ENCODE measurements around the gene FGF8. TPM values are rescaled to one million over a fixed set of nuclear protein-coding genes. Genes with fewer than 3 reads are reported as not detected.

Gene FGF8, protein sequence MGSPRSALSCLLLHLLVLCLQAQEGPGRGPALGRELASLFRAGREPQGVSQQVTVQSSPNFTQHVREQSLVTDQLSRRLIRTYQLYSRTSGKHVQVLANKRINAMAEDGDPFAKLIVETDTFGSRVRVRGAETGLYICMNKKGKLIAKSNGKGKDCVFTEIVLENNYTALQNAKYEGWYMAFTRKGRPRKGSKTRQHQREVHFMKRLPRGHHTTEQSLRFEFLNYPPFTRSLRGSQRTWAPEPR
- total RNA-seq (2022; extraction: Qiagen RNA extraction; ENCODE audit: low read depth) = not detected in 5 replicates

DNA sequence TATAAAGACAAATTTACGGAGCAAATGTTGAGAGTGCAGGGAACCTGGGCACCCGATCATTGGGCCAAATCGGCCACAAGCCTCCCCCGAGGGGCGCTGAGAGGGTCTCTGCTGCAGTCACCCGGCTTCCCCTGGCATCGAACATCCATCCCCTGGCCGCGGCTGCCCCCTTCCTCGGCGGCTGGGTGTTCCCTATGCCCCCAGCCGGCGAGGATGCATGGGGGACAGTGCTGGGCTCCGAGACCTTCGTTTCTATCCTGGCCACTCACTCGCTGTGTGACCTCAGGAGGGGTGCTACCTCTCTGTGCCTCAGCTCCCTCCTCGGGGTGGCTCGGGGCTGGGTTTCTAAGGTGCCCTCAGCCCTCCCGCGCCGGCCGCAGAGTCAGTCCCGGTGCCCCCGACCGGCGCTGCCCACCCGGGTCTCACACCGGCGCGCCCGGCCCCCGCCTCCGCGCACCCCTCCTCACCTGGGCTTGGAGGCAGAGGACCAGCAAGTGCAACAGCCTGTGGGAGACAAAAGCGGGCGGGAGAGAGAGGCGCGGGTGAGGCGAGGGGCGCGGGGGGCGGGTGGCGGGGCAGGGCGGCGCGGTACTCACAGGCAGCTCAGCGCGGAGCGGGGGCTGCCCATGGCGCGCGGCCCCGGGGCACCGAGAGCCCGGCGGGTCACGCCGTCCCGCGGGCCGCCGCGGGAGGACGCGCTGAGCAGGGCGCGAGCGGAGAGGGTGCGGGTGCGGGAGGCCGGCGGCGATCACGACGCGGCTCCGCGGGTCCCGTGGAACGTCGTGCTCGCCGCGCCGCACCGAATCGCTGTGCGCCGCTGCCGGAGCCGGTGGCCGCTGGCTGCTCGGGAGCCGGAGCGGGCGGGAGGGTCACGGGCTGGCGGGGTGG is at the start of gene FGF8:
FGF8 (minus strand) TSS at position 842 of the 888 bp plus-strand sequence; CDS start at position 628, 214 bp downstream.

GRCh38 chr10:101818119-101818871 is 42.4 kb upstream of the FGF8 start, which contains the start of gene OGA:
OGA (minus strand) TSS chr10:101818444; CDS start chr10:101818022, 422 bp downstream.

DNA sequence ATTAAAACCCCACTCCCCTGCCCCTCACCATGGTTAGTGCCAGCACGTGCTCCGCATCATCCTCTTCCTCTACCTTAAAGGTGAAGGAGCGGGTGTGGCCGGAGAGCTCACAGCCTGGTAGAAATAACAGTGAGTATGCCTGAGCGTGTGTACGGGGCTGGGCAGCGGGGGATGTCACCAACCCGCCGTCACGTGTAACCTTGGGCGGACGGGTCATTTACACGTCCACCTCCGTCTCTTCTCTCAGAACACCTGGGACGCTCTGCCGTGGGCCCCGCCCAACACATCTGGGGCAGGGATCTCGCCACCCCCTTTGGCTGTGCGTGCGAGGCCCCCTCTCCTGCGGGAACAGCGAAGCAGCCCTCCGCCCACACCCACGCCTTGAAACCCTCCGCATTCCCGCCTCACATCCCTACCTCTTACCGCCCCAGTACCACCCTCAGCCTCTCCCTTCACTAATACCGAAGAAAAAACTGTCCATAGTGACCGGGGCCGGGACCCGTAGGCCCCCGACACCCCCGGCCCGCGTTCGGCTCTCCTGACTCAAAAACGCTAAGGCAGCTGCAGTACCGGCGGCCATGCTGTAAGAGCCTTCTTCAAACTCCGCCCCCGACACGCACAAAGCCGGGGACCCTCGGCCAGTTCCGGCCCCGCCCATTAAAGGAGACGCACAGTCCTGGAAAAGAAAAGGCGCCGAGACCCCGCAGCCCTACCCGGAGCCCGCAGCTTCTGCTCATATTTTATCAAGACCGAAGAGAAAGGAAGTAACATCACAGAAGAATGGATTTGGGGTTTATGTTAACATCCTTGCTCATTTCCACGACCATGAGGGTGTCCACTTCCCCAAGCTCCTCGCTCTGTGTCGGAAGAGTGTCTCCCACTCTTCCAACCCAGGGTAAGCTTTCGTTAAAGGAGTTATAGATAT is 7.2 kb upstream of the FGF8 start, which contains the start of gene NPM3:
NPM3 (minus strand) TSS at position 636 of the 925 bp plus-strand sequence; CDS start at position 580, 56 bp downstream.

Other genes starting within 250 kb of the FGF8 start
- gene POLL, start 187.9 kb downstream of the FGF8 start, total RNA-seq (2022; extraction: Qiagen RNA extraction; ENCODE audit: low read depth) = 12.2 to 18.8 TPM (median 16.1 TPM) in 5 replicates
- gene DPCD, start 187.8 kb downstream of the FGF8 start, total RNA-seq (2022; extraction: Qiagen RNA extraction; ENCODE audit: low read depth) = 27.2 to 44.8 TPM (median 31.6 TPM) in 5 replicates
- 20.3 to 25.0 TPM (median 21.8 TPM) in 5 replicates for gene FBXW4, start 80.9 kb downstream of the FGF8 start, total RNA-seq (2022; extraction: Qiagen RNA extraction; ENCODE audit: low read depth)
- gene NPM3, start 7.3 kb upstream of the FGF8 start, total RNA-seq (2022; extraction: Qiagen RNA extraction; ENCODE audit: low read depth) = 83.0 to 134 TPM (median 110 TPM) in 5 replicates
- gene OGA, start 42.3 kb upstream of the FGF8 start, total RNA-seq (2022; extraction: Qiagen RNA extraction; ENCODE audit: low read depth) = 69.1 to 82.5 TPM (median 73.9 TPM) in 5 replicates
- 0.55 to 1.3 TPM (median 0.98 TPM) in 5 replicates for gene KCNIP2, start 67.7 kb upstream of the FGF8 start, total RNA-seq (2022; extraction: Qiagen RNA extraction; ENCODE audit: low read depth)